ENCODE measurements around the gene WASL.
A peak's percentile ranks its signal among the peaks of the same experiment; 100 is the strongest.
"Not testable (repeated sequence)": the region's sequence is repeated elsewhere in the genome, so short reads cannot be mapped to it uniquely, and the experiment has no call there.

Gene WASL

GRCh38 chr7:123748734-123749536 lies at the start of gene WASL:
Gene WASL (minus strand): TSS chr7:123749003. CDS start chr7:123748734, 269 bp downstream.
- Histone ChIP-seq H3K36me3 (ENCODE audit: control insufficient read depth, low read depth, low read length) (no peaks in the 10 kb centered on the region), H3K27ac (ENCODE audit: low read length) (peak within 1 kb of the TSS; percentile 47), H3K4me1 (ENCODE audit: control insufficient read depth, low read depth, low read length) (peaks cover 42% of the 10 kb centered on the region), H3K27me3 (ENCODE audit: control insufficient read depth, insufficient read depth, low read length) (no peaks in the 10 kb centered on the region), H3K9ac (ENCODE audit: low read length) (peak within 1 kb of the TSS; percentile 79), H3K4me3 (ENCODE audit: low read length) (peak within 1 kb of the TSS; percentile 78), H3K9me3 (ENCODE audit: control insufficient read depth, low read depth, low read length) (no peaks in the 10 kb centered on the region)

GRCh38 chr7:123797673-123798531 lies 49.1 kb upstream of the WASL start:
- no peaks in the 10 kb centered on the region for H3K27me3 ChIP-seq (ENCODE audit: control insufficient read depth, insufficient read depth, low read length)
- H3K4me1 ChIP-seq (ENCODE audit: control insufficient read depth, low read depth, low read length): peaks cover 10% of the 10 kb centered on the region
- no peak overlapping the region for H3K9ac ChIP-seq (ENCODE audit: low read length)
- peak overlapping the region; percentile 53 for H3K27ac ChIP-seq (ENCODE audit: low read length)
- H3K9me3 ChIP-seq (ENCODE audit: control insufficient read depth, low read depth, low read length): no peaks in the 10 kb centered on the region
- H3K36me3 ChIP-seq (ENCODE audit: control insufficient read depth, low read depth, low read length): no peaks in the 10 kb centered on the region
- H3K4me3 ChIP-seq (ENCODE audit: low read length): no peak overlapping the region

- Histone ChIP-seq H3K4me1 (ENCODE audit: control insufficient read depth, low read depth, low read length) (peaks cover 10% of the 10 kb centered on the region), H3K4me3 (ENCODE audit: low read length) (no peak overlapping the region), H3K9me3 (ENCODE audit: control insufficient read depth, low read depth, low read length) (no peaks in the 10 kb centered on the region), H3K27ac (ENCODE audit: low read length) (no peak overlapping the region), H3K27me3 (ENCODE audit: control insufficient read depth, insufficient read depth, low read length) (no peaks in the 10 kb centered on the region), H3K36me3 (ENCODE audit: control insufficient read depth, low read depth, low read length) (no peaks in the 10 kb centered on the region), H3K9ac (ENCODE audit: low read length) (no peak overlapping the region)
Measured at GRCh38 chr7:123796568-123796967, 47.8 kb upstream of the WASL start.

- Histone ChIP-seq H3K4me1 (ENCODE audit: control insufficient read depth, low read depth, low read length) (peaks cover 10% of the 10 kb centered on the region), H3K4me3 (ENCODE audit: low read length) (no peak overlapping the region), H3K36me3 (ENCODE audit: control insufficient read depth, low read depth, low read length) (no peaks in the 10 kb centered on the region), H3K9ac (ENCODE audit: low read length) (no peak overlapping the region), H3K27me3 (ENCODE audit: control insufficient read depth, insufficient read depth, low read length) (no peaks in the 10 kb centered on the region), H3K9me3 (ENCODE audit: control insufficient read depth, low read depth, low read length) (no peaks in the 10 kb centered on the region), H3K27ac (ENCODE audit: low read length) (no peak overlapping the region)
Measured at GRCh38 chr7:123795917-123796316, 47.1 kb upstream of the WASL start.

- H3K36me3 ChIP-seq (ENCODE audit: control insufficient read depth, low read depth, low read length); H3K27me3 ChIP-seq (ENCODE audit: control insufficient read depth, insufficient read depth, low read length); H3K27ac ChIP-seq (ENCODE audit: low read length); H3K9ac ChIP-seq (ENCODE audit: low read length); H3K4me3 ChIP-seq (ENCODE audit: low read length); H3K9me3 ChIP-seq (ENCODE audit: control insufficient read depth, low read depth, low read length): not testable (repeated sequence)
- peaks cover 10% of the 10 kb centered on the region for H3K4me1 ChIP-seq (ENCODE audit: control insufficient read depth, low read depth, low read length)
Measured at GRCh38 chr7:123795116-123795515, 46.3 kb upstream of the WASL start.

GRCh38 chr7:123792547-123792946 lies 43.7 kb upstream of the WASL start:
- Histone ChIP-seq H3K9me3 (ENCODE audit: control insufficient read depth, low read depth, low read length) (no peaks in the 10 kb centered on the region), H3K4me3 (ENCODE audit: low read length) (no peak overlapping the region), H3K4me1 (ENCODE audit: control insufficient read depth, low read depth, low read length) (peaks cover under 1% of the 10 kb centered on the region), H3K27ac (ENCODE audit: low read length) (no peak overlapping the region), H3K36me3 (ENCODE audit: control insufficient read depth, low read depth, low read length) (no peaks in the 10 kb centered on the region), H3K9ac (ENCODE audit: low read length) (no peak overlapping the region), H3K27me3 (ENCODE audit: control insufficient read depth, insufficient read depth, low read length) (no peaks in the 10 kb centered on the region)

- H3K27ac ChIP-seq (ENCODE audit: low read length): no peak overlapping the region
- no peaks in the 10 kb centered on the region for H3K27me3 ChIP-seq (ENCODE audit: control insufficient read depth, insufficient read depth, low read length)
- no peak overlapping the region for H3K4me3 ChIP-seq (ENCODE audit: low read length)
- H3K9ac ChIP-seq (ENCODE audit: low read length): no peak overlapping the region
- H3K4me1 ChIP-seq (ENCODE audit: control insufficient read depth, low read depth, low read length): no peaks in the 10 kb centered on the region
- H3K9me3 ChIP-seq (ENCODE audit: control insufficient read depth, low read depth, low read length): no peaks in the 10 kb centered on the region
- no peaks in the 10 kb centered on the region for H3K36me3 ChIP-seq (ENCODE audit: control insufficient read depth, low read depth, low read length)
Measured at GRCh38 chr7:123791001-123791400, 42.2 kb upstream of the WASL start.

- no peaks in the 10 kb centered on the region for H3K4me1 ChIP-seq (ENCODE audit: control insufficient read depth, low read depth, low read length)
- no peaks in the 10 kb centered on the region for H3K27me3 ChIP-seq (ENCODE audit: control insufficient read depth, insufficient read depth, low read length)
- H3K9ac ChIP-seq (ENCODE audit: low read length): no peak overlapping the region
- no peak overlapping the region for H3K4me3 ChIP-seq (ENCODE audit: low read length)
- no peak overlapping the region for H3K27ac ChIP-seq (ENCODE audit: low read length)
- no peaks in the 10 kb centered on the region for H3K9me3 ChIP-seq (ENCODE audit: control insufficient read depth, low read depth, low read length)
- H3K36me3 ChIP-seq (ENCODE audit: control insufficient read depth, low read depth, low read length): no peaks in the 10 kb centered on the region
Measured at GRCh38 chr7:123789817-123790216, 41.0 kb upstream of the WASL start.

- H3K4me3 ChIP-seq (ENCODE audit: low read length): no peak overlapping the region
- H3K9me3 ChIP-seq (ENCODE audit: control insufficient read depth, low read depth, low read length): no peaks in the 10 kb centered on the region
Measured at GRCh38 chr7:123789206-123789784, 40.5 kb upstream of the WASL start.

GRCh38 chr7:123788584-123788983 lies 39.8 kb upstream of the WASL start:
- no peaks in the 10 kb centered on the region for H3K4me1 ChIP-seq (ENCODE audit: control insufficient read depth, low read depth, low read length)
- H3K36me3 ChIP-seq (ENCODE audit: control insufficient read depth, low read depth, low read length): no peaks in the 10 kb centered on the region
- H3K9ac ChIP-seq (ENCODE audit: low read length): no peak overlapping the region
- H3K9me3 ChIP-seq (ENCODE audit: control insufficient read depth, low read depth, low read length): no peaks in the 10 kb centered on the region
- no peaks in the 10 kb centered on the region for H3K27me3 ChIP-seq (ENCODE audit: control insufficient read depth, insufficient read depth, low read length)
- H3K4me3 ChIP-seq (ENCODE audit: low read length): no peak overlapping the region
- H3K27ac ChIP-seq (ENCODE audit: low read length): no peak overlapping the region

More at GRCh38 chr7:123789206-123789784, 40.5 kb upstream of the WASL start:
- H3K27ac ChIP-seq (ENCODE audit: low read length): no peak overlapping the region
- H3K9ac ChIP-seq (ENCODE audit: low read length): no peak overlapping the region
- H3K4me1 ChIP-seq (ENCODE audit: control insufficient read depth, low read depth, low read length): no peaks in the 10 kb centered on the region
- no peaks in the 10 kb centered on the region for H3K36me3 ChIP-seq (ENCODE audit: control insufficient read depth, low read depth, low read length)
- H3K27me3 ChIP-seq (ENCODE audit: control insufficient read depth, insufficient read depth, low read length): no peaks in the 10 kb centered on the region

- Histone ChIP-seq H3K4me1 (ENCODE audit: control insufficient read depth, low read depth, low read length) (no peaks in the 10 kb centered on the region), H3K9me3 (ENCODE audit: control insufficient read depth, low read depth, low read length) (no peaks in the 10 kb centered on the region), H3K4me3 (ENCODE audit: low read length) (no peak overlapping the region), H3K27me3 (ENCODE audit: control insufficient read depth, insufficient read depth, low read length) (no peaks in the 10 kb centered on the region), H3K9ac (ENCODE audit: low read length) (no peak overlapping the region), H3K27ac (ENCODE audit: low read length) (no peak overlapping the region), H3K36me3 (ENCODE audit: control insufficient read depth, low read depth, low read length) (no peaks in the 10 kb centered on the region)
Measured at GRCh38 chr7:123787220-123788007, 38.6 kb upstream of the WASL start.

Data from iPS-18a (cell line).